HG03103 (cell line): ENCODE data around the gene TUBA4A.
A peak's percentile ranks its signal among the peaks of the same experiment; 100 is the strongest.
"Not testable (repeated sequence)": the region's sequence is repeated elsewhere in the genome, so short reads cannot be mapped to it uniquely, and the experiment has no call there.

ENCODE experiments used
- ATAC-seq: cut with Tn5 transposase; IDR thresholded peaks from one replicate; pipeline ENCODE4 v1.9.1; 2021; ENCODE audit warnings: low read depth; ENCODE audit not compliant: unreplicated experiment

The TUBA4A gene

DNA sequence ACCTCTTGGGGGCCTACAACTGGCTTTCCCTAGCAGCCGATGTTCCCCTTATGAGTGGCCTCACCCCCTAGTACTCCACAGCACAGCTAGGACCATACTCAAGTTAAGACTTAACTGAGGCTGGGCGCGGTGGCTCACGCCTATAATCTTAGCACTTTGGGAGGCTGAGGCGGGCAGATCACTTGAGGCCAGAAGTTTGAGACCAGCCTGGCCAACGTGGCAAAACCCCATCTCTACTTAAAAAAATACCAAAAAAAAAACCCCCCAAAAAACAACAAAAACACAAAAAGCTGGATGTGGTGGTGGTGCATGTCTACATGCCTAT lies 33.4 kb upstream of the TUBA4A start:
- ATAC-seq: not testable (repeated sequence)

DNA sequence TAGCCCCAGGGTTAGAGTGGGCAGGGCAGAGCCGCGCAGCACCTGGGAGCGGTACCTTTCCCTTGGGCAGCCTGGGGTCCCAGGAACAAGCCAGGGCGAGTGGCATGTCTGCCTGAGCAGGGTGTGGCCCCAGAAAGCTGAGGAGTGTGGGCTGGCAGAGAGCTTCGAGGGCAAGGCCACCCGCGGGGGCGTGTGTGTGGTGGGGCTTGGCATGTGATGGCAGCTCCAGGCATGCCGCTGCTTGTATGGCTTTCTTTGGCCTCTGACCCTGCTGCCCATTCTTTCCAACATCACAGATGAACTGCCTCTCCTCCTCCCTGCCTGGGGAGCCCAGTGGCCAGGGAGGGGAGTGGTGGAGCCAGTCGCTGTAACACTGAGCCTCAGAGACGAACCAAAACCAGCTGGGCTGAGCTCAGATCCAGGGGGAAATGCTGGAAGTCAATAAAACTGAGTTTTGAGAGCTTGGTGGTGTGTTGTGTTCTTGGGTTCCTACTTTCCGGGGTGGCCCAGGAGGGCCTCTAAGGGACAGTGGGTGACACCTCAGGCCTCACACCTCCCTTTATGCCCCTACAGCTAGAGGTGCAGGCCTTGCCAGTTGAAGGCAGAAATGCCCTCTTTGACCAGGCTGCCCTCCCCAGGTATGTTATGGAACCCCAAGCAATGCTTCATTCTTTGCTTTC lies 32.9 kb upstream of the TUBA4A start:
- no peak for ATAC-seq

DNA sequence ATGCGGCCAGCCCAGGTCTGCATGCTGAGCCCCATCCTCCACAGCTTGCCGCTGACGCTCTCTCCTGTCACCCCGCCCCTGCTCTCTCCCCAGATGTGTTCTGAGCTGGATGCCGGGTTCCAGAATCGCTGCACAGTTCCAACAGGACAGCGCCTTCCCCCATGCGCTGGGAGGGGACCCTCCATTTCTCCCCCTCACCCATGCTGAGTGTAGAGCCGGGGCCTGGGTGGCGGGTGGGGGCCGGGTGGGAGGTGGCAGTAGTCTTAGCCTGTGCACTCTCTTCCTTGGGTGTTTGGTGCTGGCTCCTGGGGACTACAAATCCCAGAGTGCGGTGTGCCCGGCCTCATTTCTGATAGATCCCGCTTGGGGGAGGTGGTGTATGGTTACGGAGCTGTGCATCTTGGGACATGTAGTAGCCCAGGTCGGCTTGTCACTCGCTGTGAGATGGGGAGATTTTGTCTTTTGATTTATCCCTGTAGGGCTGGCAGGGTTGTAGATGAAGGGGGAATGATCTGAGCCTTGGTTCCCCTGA lies 32.2 kb upstream of the TUBA4A start:
- no peak for ATAC-seq

DNA sequence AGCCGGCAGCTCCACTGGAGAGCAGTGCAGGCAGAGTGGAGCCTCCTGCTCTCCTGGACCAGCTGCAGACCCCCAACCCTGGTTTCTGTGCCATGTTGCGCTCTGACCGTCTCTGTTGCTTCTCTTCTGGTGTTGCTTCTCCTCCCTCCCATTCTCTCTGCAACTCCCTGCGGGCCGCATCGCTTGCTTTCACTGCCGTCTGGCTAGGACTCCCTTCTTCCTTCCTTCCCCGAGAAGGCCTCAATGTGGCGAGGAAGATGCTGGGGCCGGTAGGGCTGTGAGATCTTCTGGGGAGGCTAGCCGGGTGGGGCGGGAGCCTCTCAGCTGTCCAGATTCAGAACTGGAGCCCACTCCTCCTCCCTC lies 31.6 kb upstream of the TUBA4A start:
- ATAC-seq: no peak

DNA sequence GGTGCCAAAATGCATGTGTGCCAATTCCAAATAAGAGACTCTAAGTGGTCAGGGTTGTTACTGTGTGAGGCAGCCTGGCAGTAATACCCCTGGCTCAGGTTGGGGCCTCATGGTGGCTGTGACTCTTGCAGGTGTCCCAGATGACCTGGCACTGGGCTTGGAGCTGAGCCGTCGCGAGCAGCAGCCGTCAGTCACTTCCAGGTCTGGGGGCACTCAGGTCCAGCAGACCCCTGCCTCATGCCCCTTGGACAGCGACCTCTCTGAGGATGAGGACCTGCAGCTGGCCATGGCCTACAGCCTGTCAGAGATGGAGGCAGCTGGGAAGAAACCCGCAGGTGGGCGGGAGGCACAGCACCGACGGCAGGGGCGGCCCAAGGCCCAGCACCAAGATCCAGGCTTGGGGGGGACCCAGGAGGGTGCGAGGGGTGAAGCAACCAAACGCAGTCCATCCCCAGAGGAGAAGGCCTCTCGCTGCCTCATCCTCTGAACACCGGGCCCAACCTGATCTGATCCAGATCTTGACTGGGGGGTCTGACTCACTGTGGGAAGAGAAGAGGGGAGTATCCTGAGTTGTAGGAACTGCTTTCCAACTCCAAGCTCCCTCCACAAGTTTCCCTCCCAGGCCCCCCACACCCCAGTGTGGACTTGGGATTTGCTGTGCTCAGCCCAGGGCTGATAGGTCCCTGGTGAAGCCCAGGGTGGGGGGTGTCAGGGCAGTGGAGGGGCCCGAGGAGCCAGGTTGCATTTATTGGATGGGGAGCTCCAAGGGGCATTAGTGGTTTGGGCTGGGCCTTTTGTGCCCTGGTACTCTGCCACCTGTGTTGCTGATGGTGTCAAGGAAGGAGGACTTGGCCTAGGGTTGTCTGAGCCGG lies 31.0 kb upstream of the TUBA4A start:
- ATAC-seq: no peak

DNA sequence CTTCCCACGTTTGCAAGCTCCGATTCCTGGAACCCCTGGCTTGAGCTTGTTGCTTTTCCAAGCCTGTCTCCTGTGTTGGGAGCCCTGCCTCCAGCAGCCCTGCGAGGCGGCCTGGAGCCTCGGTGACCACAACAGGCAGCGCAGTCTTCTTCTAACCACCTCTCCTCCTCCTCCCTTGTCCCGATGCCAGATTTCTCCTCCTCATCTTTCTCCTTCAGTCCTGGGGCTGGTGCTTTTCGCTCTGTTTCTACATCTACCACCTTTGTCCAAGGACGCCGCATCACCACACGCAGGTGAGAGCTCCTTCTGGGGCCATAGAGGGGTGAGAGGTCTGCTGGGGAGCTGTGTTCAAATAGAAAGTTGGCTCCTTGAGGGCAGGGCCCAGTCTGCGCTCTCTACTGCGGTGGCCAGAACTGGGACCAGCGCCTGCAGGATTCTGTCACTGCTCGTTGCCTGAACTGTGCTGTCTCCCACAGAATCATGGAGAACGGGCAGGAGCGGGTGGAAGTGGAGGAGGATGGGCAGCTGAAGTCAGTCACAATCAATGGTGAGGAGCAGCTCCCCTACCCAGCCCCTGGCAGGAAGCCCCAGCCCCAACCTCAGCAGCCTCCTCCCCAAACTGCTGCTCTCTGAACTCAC lies 29.3 kb upstream of the TUBA4A start:
- ATAC-seq: no peak

DNA sequence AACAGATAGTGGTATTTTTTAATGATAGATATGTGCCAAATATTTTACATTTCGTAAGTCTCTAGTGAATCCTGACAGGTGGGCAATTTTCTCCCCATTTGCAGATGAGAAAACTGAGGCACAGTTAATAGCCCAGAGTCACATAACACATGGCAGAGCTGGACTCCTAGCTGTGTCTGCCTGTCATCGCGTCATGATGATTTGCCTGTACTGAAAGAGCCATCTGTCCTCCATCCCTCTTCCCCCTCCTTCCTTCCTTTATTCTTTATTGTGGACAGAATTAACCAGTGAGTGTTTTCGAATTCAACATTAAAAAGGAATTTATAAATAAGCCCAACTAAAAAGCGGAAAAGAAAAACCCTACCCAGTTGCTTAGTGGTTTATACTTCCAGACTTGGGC lies 28.7 kb upstream of the TUBA4A start:
- ATAC-seq: no peak

DNA sequence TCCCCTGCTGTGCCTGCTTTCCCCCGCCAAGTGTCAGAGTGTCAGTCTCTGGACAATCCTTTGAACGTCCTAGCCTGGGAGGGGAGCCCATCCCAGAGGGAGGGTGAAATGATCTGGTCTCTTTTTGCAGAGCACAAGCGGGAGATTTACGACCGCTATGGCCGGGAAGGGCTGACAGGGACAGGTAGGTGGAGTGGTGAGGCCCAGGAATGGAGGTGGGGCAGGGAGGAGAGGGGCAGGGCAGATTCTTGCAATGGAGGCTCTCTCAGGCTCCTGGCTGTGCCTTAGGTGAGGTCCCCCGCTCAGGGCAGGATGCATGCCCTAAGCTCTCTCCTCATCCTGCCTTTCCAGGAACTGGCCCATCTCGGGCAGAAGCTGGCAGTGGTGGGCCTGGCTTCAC lies 27.9 kb upstream of the TUBA4A start:
- no peak for ATAC-seq

DNA sequence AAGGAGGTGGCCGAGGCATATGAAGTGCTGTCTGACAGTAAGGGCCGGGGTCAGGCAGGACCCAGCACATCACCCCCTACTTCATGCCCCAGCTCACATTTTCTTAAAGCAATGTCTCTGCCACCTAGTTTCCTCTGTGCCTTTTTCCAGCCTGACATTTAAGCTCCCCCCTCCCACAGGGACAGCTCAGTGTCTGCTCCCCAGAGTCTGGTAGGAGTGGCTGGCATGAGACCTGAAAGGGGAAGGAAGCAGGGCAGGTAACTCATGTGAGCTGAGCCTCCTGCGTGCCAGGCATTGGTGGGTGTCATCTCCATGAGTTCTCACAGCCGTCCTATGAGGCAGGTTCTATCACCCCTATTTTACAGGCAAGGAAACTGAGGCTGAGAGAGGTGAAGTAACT lies 26.9 kb upstream of the TUBA4A start:
- no peak for ATAC-seq

DNA sequence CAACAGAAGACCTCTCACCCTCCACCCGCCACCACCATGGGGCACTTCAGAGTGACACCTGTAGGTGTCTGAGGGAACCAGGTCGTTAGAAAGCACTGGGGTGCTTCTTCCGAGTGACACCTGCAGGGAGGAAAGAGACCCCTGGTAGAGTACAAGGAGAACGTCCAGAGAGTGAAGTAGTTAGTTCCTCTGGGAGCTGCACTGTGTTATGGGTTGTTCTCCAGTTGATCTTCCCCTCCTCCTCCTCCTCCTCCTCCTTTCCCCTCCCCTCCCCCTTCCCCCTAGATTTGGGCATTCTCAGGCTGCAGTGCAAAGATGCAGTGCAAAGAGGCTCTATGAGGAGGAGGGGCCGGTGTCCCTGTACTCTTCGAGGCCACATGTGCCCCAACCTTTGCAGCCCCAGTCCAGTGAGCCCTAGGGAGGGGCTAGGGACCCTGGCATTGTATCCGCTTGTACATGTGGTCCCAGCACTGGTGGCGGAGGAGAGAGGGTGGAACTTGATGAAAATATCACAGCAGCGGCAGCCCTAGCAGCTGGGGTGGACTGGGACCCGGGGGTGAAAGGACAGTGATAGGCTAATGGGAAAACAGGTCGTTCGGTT lies 26.3 kb upstream of the TUBA4A start:
- no peak for ATAC-seq

DNA sequence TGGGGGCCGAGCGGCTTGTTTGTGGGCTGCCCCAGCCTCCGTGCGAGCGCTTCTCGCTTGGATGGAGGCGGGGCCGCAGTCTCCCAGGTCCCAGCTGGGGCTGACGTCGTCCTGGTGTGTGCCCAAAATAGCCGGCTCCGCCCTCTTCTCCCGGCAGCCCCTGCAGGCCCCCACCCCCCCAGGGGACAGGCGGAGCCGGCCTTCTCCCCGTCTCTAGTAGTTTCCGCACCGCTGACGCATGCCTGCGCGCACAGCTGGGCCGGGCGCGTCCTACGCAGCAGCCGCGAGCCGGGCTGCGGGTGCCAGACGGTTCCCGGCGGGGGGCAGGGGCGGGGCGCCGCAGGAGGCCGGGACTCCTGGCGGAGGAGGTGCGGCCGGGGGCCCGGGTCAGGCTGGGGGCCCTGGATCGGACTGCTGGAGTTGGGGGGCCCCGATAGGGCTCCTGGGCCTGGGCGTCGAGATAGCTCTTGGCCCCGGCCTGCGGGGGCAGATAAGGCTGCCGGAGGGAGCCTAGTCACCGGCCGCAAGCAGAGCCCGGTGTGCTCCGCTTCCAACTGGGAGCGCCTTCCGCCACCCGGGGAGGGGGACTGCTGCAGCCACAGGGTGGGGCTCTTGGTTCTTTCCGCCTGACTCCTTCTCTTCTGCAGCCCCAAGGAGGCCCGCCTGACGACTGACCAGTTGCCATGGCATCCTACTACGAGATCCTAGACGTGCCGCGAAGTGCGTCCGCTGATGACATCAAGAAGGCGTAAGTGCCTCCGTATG lies 25.6 kb upstream of the TUBA4A start, which contains the start of gene DNAJB2:
Gene DNAJB2 (plus strand): TSS at position 216 of the 765 bp plus-strand sequence. CDS start 468 bp downstream, at position 684.
- peak; percentile 78 for ATAC-seq

DNA sequence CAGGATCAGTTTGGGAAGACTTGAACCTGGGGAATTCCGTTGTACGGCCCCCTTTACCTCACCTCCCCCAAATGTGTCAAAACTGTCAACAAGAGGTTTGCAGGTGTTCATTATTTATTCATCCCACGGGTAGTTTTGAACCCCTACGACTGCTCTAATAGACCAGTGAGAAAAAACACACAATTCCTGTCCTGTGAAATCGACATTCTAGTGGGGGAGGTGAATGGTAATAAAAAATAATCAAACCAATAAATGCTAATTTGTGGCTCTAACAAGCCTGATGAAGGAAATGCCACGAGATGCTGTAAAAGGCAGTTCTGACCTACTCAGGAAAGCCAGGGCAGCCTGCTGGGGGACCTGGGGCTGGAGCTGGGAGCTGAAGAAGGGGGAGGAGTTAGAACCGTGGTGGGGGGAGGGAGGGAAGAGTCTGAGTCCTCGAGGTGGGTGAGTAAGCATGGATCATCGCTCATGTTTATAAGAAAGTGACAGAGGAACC lies 25.0 kb upstream of the TUBA4A start:
- no peak for ATAC-seq

DNA sequence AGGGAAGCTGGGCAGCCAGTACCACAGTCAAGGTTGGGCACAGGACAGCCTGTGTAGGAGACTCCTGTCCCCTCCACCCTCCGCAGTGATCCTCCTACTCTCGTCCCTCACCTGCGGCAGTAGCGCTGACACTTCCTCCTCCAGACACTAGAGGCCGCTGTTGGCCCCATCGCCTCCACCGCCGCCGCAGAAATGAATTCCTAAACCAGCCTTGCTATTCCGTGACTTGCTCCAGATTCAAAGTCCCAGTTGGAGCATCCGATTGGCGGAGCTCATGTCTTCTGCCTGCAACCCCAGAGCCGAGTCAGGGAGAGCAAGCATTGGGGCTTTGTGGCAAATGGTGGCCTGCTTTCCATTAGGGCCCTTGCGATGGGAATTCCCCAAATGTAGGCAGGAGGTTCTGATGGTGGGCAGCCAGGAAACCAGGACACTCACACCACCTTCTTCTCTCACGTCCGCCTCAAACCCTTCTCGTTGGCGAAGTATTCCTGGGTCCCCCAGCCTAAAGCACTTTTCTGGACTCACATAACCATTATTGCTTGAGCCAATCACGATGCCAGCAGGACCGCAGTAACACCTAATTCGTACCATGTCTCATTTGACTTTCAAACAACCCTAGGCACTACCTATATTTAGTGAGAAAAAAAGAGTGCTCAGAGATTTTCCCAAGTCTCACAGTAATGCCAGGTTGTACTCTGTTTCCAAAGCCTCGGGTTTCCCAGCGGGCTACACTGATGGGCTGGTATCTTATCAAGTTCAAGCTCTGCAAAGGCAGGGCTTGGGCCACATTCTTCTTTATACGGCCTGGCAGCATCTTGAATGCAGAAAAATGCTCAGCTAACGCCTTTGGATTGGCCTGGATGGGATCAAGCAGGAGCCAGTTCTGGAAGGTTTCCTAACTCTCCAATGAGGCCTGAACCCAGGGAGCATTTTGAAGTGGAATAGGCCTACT lies 24.3 kb upstream of the TUBA4A start:
- no peak for ATAC-seq

DNA sequence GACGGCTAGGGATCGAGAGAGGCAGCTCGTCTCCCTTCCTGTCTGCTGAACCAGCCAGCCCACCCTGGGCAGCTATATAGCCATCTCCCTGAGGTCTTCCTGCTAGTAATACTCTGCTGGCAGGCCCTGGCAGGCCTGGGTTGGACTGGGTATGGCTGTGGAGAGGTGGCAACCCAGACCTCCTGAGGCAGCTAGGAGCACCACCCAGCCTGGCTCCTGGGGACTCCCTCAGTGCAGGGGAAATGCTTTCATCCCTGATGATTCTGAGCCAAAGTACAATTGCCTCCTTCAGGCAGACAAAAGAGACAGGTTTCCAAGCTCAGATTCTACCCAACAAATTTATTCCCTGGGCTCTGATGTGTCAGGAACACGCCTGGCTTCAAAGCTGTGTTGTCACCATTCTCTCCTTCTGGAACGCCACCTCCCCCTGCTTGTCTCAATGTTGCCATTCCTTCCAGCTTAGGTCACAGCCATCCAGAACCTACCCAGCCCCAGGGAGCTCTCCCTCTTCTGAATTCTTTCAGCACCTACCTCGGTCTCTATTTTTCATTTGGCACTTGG lies 20.7 kb upstream of the TUBA4A start:
- no peak for ATAC-seq

DNA sequence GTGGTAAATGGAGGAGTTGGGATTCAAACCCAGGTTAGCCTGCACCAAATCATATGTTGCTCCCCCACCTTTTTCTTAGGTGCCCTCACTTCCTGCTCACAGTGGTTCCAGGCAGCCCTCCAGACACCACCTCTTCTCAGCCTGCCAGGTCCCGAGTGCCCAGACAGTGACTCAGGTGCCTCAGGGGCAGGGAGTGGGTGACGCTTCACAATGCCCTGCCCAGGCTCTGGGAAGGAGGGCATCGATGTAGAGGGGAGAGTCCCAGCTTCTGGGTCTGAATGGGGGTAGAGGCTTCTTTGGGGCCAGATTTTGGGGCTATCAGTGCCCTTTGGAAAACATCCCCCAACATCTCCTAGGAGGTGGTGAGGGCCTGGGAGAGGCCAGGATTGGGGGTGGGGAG lies 20.2 kb upstream of the TUBA4A start:
- no peak for ATAC-seq

DNA sequence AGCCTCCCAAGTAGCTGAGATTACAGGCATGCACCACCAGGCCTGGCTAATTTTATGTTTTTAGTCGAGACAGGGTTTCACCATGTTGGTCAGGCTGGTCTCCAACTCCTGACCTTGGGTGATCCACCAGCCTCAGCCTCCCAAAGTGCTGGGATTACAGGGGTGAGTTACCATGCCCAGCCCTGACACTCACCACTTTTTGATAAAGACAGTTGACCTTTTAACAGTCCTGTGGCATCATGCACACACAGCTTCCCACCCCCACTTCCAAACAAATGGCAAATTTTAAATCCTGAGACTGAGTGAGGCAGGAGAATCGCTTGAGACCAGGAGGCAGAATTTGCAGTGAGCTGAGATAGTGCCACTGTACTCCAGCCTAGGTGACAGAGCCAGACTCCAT lies 19.3 kb upstream of the TUBA4A start:
- no peak for ATAC-seq

DNA sequence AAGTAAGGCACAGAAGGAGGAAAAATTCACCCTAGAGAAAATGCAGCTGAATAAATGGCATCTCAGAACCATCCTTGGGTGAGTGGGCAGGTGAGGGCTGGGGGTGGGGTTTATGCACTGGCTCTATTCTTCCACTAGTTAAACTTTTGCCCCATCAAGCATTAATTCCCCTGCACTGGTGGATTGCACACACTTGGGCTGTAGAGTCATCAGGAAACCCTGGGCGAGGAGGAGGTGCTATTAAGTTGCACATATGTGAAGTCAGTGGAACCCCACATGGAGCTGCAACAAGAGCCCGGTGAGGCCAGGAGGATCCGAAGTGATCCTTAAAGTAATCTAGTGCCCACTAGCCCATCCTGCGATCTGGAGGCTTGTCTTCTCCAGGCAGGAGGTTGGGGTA lies 18.6 kb upstream of the TUBA4A start:
- no peak for ATAC-seq

DNA sequence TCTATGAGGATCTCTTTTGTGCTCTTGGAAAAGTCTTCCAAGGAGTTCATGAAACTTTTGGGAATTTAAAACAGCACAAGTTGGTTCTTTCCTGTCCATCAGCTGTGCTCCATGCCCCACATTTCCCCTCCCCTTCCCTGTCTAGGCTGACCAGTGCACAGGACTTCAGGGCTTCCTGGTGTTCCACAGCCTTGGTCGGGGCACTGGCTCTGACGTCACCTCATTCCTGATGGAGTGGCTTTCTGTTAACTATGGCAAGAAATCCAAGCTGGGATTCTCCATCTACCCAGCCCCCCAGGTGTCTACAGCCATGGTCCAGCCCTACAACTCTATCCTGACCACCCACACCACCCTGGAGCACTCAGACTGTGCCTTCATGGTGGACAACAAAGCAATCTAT lies 17.3 kb upstream of the TUBA4A start:
- no peak for ATAC-seq

DNA sequence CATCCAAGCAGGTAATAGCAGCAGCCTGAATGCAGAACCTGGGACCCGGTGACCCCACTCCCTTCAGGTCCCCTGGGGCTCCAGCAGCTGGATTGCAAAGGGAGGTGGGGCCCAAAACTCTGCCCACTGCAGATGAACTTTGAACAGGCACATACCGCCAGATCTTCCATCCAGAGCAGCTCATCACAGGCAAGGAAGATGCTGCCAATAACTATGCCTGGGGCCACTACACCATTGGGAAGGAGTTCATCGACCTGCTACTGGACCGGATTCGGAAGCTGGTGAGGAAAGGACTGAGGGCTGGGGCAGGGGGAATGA lies 16.3 kb upstream of the TUBA4A start:
- ATAC-seq: no peak
